DND-41 (cell line): ENCODE measurements around the gene MXI1.

Experiments
- ATAC-seq: fragments of 200-7000 bp; cut with Tn5 transposase; 3 replicates; pipeline ENCODE4 v1.9.1; 2021; ENCODE audit warnings: low read depth; ENCODE audit not compliant: insufficient read depth
- DNase-seq: peaks from one replicate; pipeline ENCODE4 v3.0.0-alpha.2; 2020
- H2AFZ ChIP-seq: 2 replicates; pipeline ENCODE4 v1.6.0; 2012; ENCODE audit warnings: low read depth, low read length
- H3K27ac ChIP-seq: 2 replicates; pipeline ENCODE4 v1.5.1; 2012; ENCODE audit warnings: low read length, inconsistent platforms
- H3K27me3 ChIP-seq: fragments of 200-600 bp; sonication (generic); 2 replicates; pipeline ENCODE4 v1.6.0; 2012; ENCODE audit warnings: low read length, mild to moderate bottlenecking, inconsistent platforms; ENCODE audit not compliant: insufficient read depth, poor library complexity
- H3K36me3 ChIP-seq: 2 replicates; pipeline ENCODE4 v1.5.1; 2012; ENCODE audit warnings: low read length, inconsistent platforms; ENCODE audit not compliant: insufficient read depth
- H3K4me1 ChIP-seq: 2 replicates; pipeline ENCODE4 v1.5.1; 2012; ENCODE audit warnings: mild to moderate bottlenecking, low read length; ENCODE audit not compliant: insufficient read depth
- H3K4me2 ChIP-seq: 2 replicates; pipeline ENCODE4 v1.6.0; 2012; ENCODE audit warnings: mild to moderate bottlenecking, moderate library complexity, low read length, inconsistent platforms; ENCODE audit not compliant: insufficient read depth
- H3K4me3 ChIP-seq, 2 experiments: fragments of 200-600 bp in 1 of 2; shearing (Covaris generic) in 1 of 2; 2 replicates each; pipeline ENCODE4 v1.5.1; 2012 to 2016; ENCODE audit warnings: inconsistent platforms in 2 of 2, low read length in 2 of 2, mild to moderate bottlenecking in 2 of 2, low read depth in 1 of 2, moderate library complexity in 1 of 2
- H3K79me2 ChIP-seq: 2 replicates; pipeline ENCODE4 v1.6.0; 2012; ENCODE audit warnings: low read length, inconsistent platforms; ENCODE audit not compliant: insufficient read depth
- H3K9ac ChIP-seq: 2 replicates; pipeline ENCODE4 v1.6.0; 2012; ENCODE audit warnings: low read depth, mild to moderate bottlenecking, inconsistent platforms, low read length, moderate library complexity
- H3K9me3 ChIP-seq: 2 replicates; pipeline ENCODE4 v1.5.1; 2012; ENCODE audit warnings: low read length, moderate library complexity, mild to moderate bottlenecking, inconsistent platforms; ENCODE audit not compliant: insufficient read depth, severe bottlenecking
- H4K20me1 ChIP-seq: 2 replicates; pipeline ENCODE4 v1.6.0; 2012; ENCODE audit warnings: low read length; ENCODE audit not compliant: insufficient read depth
- CTCF ChIP-seq: IDR thresholded peaks from 2 replicates; pipeline ENCODE4 v1.5.1; 2012; ENCODE audit warnings: borderline replicate concordance, low read length, moderate library complexity, mild to moderate bottlenecking; ENCODE audit not compliant: poor library complexity, severe bottlenecking; ENCODE audit errors: extremely low read depth
- EZH2 ChIP-seq: IDR thresholded peaks from 3 replicates; pipeline ENCODE4 v1.6.1; 2012; ENCODE audit warnings: borderline replicate concordance, low read depth, mild to moderate bottlenecking, moderate library complexity, low read length, inconsistent platforms; ENCODE audit not compliant: severe bottlenecking

MXI1 gene

GRCh38 chr10:110323503-110323902, 116.1 kb downstream of the MXI1 start:
- no peaks in the 10 kb centered on the region for H3K9me3 ChIP-seq
- DNase-seq (no peak), ATAC-seq (no peak)
- H3K79me2 ChIP-seq = no peaks in the 10 kb centered on the region
- no peaks in the 10 kb centered on the region for H3K36me3 ChIP-seq
- no peak overlapping the region for H3K27ac ChIP-seq
- H3K4me3 ChIP-seq = no peak overlapping the region
- H3K4me1 ChIP-seq = no peaks in the 10 kb centered on the region
- H3K9ac ChIP-seq = no peak overlapping the region
- H4K20me1 ChIP-seq = no peaks in the 10 kb centered on the region
- H3K27me3 ChIP-seq = peaks cover 14% of the 10 kb centered on the region
- no peak overlapping the region for H3K4me2 ChIP-seq
- TF ChIP-seq CTCF = no peak
- no peak overlapping the region for H2AFZ ChIP-seq

GRCh38 chr10:110324201-110324804, 116.9 kb downstream of the MXI1 start:
- no peaks in the 10 kb centered on the region for H3K9me3 ChIP-seq
- no peak overlapping the region for H3K4me3 ChIP-seq
- H3K27ac ChIP-seq = no peak overlapping the region
- DNase-seq (no peak), ATAC-seq (no peak)
- no peaks in the 10 kb centered on the region for H3K4me1 ChIP-seq
- H2AFZ ChIP-seq = no peak overlapping the region
- H3K27me3 ChIP-seq = peaks cover 14% of the 10 kb centered on the region
- no peak overlapping the region for H3K4me2 ChIP-seq
- no peaks in the 10 kb centered on the region for H4K20me1 ChIP-seq
- no peak for TF ChIP-seq EZH2
- no peak for TF ChIP-seq CTCF
- no peak overlapping the region for H3K9ac ChIP-seq
- no peaks in the 10 kb centered on the region for H3K79me2 ChIP-seq
- no peaks in the 10 kb centered on the region for H3K36me3 ChIP-seq

- Histone ChIP-seq H3K36me3 (no peaks in the 10 kb centered on the region), H3K27me3 (peaks cover 14% of the 10 kb centered on the region), H3K9ac (no peak overlapping the region), H3K4me2 (no peak overlapping the region), H3K4me3 (no peak overlapping the region), H3K4me1 (no peaks in the 10 kb centered on the region), H3K9me3 (no peaks in the 10 kb centered on the region), H3K27ac (no peak overlapping the region), H4K20me1 (no peaks in the 10 kb centered on the region), H2AFZ (no peak overlapping the region), H3K79me2 (no peaks in the 10 kb centered on the region)
- TF ChIP-seq EZH2 = no peak
- DNase-seq (no peak), ATAC-seq (no peak)
Measured at GRCh38 chr10:110324805-110325280, 117.4 kb downstream of the MXI1 start.

- DNase-seq = no peak
- Histone ChIP-seq H3K79me2 (no peaks in the 10 kb centered on the region), H2AFZ (no peak overlapping the region), H4K20me1 (no peaks in the 10 kb centered on the region), H3K9ac (no peak overlapping the region), H3K9me3 (peaks cover 7% of the 10 kb centered on the region), H3K4me2 (no peak overlapping the region), H3K4me3 (no peak overlapping the region), H3K27ac (no peak overlapping the region), H3K36me3 (no peaks in the 10 kb centered on the region), H3K27me3 (peaks cover 14% of the 10 kb centered on the region), H3K4me1 (no peaks in the 10 kb centered on the region)
- TF ChIP-seq CTCF = no peak
- TF ChIP-seq EZH2 = no peak
- no peak for ATAC-seq
Measured at GRCh38 chr10:110326351-110327032, 119.1 kb downstream of the MXI1 start.
